Hematopoietic multipotent progenitor cell treated with erythropoietin and hydrocortisone succinate and interleukin-3 and kit ligand, for 6 days (in vitro differentiated cells): ENCODE measurements around the gene ACTR10.
"Not testable (repeated sequence)": the region's sequence is repeated elsewhere in the genome, so short reads cannot be mapped to it uniquely, and the experiment has no call there.

Source experiments
- DNase-seq: peaks from one replicate; pipeline ENCODE4 v3.0.0-alpha.2; 2015

ACTR10 gene

DNA sequence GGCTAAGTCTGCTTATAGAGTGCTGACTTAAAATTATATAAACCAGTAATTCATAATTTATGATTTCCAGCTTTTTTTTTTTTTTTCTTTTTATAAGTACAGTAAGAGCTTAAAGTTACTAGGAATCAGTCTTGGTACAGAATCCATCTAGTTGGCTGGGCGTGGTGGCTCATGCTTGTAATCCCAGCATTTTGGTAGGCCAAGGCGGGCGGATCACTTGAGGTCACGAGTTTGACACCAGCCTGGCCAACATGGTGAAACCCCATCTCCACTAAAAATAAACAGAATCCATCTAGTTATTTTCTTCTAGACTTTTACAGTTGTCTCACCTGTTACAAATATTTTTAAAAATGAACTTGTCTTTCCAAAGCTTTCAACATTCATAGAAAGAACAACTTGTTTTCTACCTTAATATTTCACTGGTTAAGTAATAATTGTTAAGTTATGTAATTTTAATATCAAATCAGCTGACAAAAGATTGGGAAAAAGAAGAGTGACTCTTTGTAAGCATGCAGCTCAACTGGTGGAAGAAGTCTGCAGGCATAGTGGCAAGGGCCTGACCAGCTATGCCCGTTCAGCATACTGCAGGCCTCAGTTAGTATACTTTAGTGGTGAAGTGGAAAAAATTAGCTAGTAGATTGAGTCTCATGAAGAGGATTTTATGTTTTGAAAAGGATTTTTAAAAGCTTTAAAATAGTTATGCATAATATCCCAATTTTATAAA lies 27.3 kb downstream of the ACTR10 start:
- DNase-seq = no peak

DNA sequence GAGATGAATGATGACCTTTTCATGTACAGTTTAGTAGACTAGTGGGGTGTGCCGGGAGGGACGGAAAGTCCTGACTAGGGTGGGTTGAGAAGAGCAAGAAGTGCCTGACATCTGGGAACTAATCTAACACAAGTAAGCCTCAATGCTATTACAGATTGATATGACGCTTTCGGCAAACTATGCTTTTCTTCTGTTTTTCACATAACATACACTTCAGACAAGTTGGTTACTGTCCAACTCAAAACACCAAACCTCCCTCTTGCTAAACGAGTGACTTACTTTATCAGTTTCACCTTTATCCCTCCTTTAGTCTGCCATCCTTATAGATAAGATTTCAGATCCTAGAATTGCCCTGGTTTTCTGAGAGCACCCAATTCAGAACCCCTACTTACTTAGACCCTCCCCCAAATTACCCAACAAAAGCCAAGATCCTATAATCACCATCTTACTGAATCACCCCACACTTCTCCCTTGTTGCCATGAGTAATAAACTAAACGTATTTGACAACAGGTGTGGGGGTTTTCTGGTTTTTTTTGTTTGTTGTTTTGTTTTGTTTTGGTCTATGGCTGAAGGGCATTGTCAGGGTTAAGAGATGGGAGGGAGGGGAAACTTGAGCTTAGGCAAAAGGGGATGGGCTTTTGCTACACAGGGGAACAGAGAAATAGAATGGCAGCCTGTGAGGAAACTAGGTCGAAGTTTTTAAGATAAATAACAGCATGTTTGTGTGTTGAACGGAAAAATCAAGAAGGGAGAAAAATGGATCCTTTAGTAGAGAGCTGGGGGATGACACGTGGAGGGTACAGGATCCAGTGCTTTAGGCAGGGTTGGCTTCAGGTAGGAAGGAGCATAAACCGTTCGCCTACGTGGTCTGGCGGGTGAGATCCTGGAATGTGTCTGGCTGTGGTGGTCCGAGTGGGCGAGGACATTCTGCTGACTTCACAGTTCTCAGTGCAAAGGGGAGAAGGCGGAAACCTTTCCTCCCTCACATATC lies 38.6 kb downstream of the ACTR10 start:
- peak; percentile 36 for DNase-seq

DNA sequence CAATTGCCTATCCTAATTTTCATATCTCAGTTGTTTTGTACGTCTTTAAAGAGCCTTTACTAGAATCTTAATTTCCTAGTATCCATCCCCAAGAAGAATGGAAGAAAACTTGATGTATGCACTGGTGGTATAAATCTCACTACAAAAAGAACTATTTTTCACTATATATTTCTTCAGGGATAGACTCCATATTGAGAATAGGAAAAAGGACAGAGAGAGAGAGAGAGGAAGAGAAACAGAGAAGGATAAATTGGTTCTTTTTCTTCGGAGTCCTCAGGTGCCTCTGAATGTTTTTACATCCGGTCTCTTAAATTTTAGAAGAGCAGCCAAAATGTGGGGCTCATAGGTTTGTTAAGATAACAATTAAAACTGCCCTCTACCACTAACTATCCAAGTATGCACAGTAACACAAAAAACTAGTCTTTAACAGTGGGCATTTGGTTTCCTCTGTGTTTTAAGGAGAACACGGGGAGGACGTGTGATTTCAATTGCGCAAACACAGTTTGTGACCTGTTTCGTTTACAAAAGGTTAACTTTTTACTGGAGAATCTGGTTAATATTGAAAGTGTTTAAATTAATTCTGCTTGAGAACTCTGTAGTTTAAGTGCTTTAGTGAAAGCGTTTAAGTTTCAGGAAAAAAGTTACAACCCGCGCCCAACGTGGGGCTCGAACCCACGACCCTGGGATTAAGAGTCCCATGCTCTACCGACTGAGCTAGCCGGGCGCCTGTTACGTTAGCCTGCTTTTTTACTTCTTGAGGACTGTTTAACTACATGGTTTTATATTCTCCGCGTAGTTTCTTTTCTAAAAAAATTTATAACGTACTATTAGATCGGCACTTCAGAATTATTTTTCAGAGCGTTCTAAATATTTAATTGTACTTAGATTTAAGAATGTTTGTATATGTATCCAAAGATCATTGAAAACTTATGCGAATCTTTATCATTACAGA lies 39.6 kb downstream of the ACTR10 start:
- DNase-seq = peak; percentile 81

DNA sequence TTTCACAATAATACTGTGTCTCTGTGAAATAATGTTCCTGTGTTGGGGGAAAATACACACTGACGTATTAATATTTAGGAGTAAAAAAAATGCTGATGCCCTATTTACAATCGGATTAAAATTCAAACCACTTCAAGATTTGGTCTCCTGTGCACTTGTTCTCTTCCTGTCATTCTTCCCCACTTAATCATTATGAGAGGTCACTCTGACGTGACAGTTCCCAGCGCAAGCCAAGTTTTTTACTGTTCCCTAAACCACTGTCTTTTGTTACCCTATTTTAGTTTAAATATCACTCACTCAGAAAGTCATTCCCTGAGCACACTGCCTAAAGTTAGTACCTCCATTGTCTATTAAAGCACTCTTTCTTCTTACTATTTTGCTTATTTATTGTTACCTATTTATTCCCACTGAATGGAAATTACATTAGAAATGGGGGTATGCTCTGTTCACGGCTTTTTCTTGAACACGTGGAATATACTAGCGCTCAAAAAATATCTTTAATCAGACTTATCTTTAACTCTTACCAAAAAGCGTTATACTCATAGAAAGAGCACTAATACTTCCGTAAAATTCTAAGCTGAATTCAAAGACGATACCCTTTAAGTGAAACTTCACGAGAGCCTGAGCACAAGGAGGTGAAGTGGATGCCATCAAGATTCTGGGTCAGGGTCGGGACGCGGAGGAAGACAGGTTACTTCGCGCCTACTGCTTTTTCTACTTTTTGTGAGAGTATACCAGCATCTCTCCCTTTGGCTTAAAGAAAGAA lies 44.0 kb downstream of the ACTR10 start:
- DNase-seq = peak; percentile 80

DNA sequence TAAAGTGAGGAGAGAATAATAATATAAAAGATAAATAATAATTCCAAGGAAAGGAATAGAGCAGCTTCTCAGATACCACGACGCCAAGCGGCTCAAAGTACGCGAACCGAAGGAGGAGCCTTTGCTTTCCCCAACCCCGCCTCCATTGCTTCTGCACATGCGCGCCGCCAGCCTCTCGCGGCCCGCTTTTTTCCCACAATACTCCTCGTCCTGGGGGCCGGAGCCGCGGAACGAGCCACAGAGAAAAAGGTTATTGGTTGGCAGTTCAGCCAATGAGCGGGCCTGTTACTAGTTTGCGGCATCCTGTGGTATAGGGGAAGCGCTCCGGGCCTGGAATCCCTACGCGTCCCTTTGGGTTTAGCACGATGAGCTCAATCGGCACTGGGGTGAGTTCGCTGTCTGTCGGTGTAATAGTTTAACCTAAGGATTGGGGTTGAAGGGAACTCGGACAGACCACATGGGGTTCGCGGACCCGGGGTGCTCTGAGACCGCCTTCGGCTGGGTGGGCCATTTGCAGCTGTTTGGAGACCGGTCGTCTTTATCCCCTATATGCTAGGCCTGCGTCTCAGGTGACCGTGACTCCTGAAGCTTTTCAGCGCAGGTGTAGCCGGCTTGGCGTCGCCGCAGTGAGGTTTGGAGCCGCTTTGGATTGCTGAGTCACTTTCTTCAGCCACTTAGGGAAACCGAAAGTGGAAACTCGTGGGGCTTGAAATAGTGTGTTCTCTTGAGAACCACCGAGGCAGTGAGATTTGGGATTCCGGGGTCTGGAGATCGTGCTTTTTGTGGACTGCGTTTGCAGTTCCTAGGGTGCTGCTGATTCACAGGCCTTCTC lies 44.8 kb downstream of the ACTR10 start, which contains the start of gene PSMA3:
Gene PSMA3, plus strand, starts transcription at position 288 of the 832 bp plus-strand sequence. Its CDS starts 78 bp downstream, at position 366.
- DNase-seq = peak; percentile 99

DNA sequence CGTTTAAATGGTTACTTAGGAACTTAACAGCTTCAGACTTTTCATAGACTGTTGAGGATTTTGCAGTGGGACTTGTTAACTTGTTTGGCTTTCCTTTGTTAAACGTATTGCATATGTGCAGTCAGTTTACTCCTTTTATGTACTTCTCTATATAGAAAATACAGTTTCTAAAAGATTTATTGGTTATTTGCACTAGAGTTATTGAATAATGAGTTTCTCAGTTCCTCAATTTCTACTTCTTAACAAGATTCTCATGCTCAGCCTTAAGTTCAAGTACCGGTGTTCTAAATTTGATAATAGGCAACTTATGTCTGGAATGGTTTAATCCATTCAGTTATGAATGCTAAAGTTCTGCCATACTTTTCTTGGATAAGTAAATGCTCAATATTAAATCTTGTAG lies 45.6 kb downstream of the ACTR10 start:
- no peak for DNase-seq

DNA sequence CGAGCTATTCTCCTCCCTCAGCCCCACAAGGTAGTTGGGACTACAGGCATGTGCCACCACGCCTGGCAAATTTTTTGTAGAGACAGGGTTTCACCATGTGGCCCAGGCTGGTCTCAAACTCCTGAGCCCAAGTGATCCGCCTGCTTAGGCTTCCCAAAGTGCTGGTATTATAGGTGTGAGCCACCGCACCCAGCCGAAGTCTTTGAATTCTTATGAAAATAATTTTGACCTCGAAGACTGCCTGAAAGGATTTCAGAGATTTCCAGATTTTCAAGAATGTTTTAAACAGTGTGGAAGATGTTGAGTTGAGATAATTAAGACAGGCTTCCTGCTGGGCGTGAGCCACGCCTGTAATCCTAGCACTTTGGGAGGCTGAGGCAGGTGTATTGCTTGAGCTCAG lies 49.7 kb downstream of the ACTR10 start:
- DNase-seq = no peak

DNA sequence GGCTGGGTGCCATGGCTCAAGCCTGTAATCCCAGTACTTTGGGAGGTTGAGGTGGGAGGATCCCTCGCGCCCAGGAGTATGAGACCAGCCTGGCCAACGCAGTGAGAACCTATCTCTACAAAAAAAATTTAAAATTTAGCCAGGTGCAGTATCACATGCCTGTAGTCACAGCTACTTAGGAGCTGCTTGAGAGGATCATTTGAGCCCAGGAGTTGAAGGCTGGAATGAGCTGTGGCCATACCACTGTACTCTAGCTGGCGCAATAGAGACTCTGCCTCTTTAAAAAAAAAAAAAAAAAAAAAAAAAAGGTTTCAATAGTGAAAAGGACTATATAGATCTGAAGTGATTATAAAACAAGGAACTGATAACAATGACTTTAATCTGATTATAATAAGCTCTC lies 58.2 kb downstream of the ACTR10 start:
- peak; percentile 21 for DNase-seq

DNA sequence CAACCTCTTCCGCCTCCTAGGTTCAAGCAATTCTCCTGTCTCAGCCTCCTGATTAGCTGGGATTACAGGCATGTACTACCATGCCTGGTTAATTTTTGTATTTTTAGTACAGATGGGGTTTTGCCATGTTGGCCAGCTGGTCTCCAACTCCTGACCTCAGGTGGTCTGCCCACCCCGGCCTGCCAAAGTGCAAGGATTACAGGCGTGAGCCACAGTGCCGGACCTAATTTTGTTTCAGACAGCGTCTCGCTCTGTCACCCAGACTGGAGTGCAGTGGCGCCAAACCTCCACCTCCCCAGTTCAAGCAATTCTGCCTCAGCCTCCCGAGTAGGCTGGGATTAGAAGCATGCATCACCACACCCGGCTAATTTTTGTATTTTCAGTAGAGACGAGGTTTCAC lies 62.1 kb downstream of the ACTR10 start:
- DNase-seq = not testable (repeated sequence)

DNA sequence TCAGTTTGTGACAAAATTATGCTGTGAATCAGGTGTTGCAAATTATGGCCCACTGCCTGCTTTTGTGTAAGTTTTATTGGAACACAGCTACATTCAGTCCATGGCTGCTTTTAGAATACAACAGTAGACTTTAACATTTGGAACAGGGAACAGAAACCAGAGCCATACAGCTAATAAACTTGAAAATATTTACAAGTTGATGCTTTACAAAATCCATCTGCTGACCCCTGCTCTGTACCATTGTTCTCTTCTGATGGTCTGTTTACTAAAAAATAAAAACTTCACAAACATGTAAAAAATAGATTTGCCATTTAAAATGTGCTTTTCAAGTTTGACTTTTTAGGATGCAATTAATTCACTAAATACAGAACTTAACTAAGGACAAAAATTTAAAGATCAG lies 65.5 kb downstream of the ACTR10 start:
- no peak for DNase-seq

DNA sequence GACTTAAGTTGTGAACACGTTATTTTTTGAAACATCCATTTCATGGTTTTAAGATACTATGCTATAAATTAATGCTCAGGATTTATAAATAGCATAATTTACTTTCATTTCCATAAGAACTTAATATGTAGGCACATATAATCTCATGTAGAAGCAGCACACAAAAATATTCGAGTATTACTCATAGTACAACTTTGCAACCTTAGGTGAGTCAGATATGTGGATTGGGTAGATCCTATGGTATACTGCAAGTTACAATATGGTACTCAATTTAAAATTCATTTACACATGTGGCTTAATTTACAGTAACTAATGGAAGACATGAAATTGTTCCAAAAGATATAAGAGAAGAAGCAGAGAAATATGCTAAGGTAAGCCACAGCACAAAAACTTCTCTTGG lies 70.7 kb downstream of the ACTR10 start:
- DNase-seq = no peak

DNA sequence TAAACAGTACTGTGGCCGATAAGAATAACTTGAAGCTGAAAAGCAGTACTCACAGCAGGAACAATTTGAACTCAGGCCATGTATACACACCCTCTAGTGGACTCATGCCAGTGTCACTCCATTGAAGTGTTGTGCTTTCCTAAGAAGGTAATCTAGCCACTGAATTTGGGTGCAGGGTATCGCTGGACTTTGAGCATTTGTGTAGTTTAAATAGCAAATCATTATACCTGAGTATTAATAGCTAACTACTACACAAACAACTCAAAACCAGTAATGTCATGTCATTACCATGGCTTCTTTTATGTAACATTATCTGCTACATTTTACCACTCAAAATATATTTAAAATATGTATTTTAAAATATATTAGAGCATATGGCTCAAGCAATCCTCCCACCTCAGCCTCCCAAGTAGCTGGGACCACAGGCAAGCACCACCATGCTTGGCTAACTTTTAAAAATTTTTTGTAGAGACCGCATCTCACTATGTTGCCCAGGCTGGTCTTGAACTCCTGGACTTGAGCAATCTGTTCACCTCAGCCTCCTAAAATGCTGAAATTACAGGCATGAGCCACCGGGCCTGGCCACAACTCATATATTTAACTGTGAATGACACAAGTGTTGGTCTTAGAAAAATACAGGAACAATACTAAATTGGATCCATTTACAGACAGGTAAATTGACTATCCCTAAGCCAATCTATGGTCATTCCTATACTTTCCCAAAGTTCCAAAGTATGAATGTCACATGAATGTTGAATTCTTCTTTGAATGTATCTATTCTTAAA lies 72.8 kb downstream of the ACTR10 start:
- DNase-seq = peak; percentile 61

DNA sequence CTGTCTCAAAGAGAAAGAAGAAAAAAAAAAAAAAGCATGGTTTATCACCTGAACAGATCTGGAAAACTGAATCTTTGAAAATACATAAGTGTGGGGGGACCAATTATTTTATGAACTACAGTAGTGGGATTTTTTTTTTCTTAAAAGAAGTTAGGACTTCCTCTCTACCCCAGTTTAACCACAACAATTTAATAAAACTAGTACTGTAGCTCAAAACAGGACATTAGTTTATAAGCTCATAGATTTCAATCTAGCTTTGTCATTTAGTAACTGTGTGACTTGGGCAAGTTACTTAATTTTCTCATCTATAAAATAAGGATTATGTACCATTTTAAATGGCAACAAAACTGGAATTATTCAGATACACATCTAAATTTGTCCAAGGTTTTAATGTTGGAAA lies 74.9 kb downstream of the ACTR10 start:
- no peak for DNase-seq

DNA sequence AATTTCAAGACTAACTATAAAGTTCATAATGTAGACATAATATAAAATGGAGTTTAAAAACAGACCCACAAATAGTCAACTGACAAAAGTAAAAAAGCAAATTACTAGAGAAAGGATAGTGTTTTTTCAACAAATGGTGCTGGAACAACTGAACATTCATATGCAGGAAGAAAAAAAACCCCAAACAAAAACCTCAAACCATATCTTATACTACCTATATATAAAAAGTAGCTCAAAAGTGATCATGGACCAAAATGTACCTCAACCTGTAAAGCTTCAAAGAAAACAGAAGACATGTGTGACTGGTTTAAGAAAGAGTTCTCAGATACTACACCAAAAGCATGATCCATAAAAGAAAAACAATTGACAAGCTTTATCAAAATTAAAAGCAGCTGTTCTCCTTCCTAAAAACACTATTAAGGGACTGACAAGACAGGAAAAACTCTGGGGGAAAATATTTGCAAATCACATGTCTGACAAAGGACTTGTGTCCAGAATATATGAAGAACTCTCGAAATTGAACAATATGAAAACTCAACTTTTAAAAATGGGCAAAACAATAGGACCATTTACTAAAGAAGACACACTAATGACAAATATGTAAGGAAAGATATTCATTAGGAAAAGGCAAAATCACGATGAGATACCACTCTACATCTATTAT lies 75.7 kb downstream of the ACTR10 start:
- DNase-seq = no peak

DNA sequence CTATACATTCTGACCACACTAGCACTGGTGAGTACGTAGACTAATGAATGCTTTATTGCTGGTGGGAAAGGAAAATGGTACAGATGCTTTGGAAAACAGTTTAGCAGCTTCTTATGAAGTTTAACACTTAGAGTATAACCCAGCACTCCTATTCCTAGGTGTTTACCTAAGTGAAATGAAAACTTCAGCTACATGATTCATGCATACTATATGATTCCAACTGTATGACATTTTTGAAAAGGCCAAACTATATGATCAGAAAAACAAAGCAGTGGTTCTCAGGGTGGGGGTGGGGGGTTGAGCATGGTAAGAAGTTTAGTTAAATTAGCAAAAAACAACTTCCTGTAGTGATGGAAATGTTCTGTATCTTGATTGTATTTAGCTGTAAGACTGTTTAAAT lies 76.3 kb downstream of the ACTR10 start:
- no peak for DNase-seq

DNA sequence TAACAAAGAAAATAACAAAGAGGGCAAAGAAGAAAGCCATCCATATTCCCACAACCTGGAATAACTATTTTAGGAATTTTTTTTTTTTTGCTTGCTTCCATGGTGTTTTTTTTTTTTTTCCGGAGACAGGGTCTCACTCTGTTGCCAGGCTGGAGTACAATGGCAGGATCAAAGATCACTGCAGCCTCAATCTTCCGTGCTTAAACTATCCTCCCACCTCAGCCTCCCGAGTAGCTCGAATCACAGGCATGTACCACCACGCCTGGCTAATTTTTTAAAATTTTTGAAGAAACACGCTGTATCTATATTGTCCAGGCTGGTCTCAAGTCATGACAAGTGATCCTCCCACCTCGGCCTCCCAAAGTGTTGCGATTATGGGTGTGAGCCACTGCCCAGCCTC lies 78.2 kb downstream of the ACTR10 start:
- no peak for DNase-seq

DNA sequence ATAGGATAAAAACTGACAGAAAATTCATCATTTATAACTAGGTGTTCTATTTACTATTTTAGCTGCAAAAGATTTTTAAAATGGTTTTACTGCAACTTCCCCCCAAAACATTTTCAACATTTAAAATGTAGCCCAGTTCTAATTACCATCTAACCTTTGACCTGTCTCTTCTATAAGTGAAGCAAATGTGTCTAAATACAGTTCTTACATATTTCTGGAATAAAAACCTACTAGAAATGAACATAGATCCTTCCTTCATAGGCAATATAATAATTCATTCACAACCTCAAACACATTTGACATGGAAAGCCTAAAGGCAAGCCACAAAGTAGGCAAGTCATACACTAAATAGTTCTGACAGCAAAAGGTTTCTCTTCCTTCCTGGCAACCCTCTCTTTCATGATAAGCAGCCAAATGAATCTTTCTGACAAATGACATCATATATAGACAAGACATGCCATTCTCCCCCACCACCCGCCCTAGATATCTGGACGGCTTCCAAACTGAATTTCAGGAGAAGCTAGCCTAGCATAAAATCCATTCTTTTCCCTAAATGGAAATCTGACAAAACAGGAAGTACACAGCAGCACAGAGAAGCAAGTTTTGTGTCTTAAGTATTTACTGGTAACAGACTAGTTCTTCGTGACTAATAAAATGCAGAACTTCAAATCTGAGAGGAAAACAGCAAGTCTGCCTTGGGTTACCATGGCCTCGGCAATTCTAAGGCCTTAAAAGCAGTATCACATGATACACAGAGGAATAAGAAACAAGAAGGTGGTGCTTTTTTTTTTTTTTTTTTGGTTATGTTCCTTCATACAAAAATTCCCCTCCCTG lies 81.2 kb downstream of the ACTR10 start:
- DNase-seq = peak; percentile 65

DNA sequence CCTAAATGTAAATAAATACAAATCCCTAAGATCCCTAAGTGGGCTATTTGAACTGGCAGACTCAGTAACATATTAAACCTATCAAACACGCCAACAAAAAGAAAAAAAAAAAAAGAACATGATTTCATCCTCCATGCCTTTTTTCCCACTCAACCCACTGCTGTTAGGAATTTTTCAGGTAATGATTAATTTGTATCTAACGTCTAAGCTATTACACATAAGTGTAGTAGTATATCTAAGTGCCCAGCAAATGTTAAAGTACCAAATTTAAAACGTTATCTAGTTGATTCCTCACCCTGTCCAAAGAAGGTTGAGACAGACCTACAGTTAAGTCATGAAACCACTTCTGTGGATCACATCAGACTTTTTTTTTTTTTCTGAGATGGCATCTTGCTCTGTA lies 82.0 kb downstream of the ACTR10 start:
- DNase-seq = no peak
